PC-9 (cell line): Measurements from ENCODE around the gene RHOC. TPM values are rescaled to one million over a fixed set of nuclear protein-coding genes. Genes with fewer than 3 reads are reported as not detected.

ENCODE experiments used
- BruUV-seq: library from RNA; stranded (reverse); fragments of 400-500 nt; replicated peaks from 2 replicates; lab custom pipeline; 2021; lab: Mats Ljungman, UMichigan
- CTCF ChIA-PET: fragments of 300-600 bp; sonication (Branson Sonifier 250); formaldehyde crosslinking; loops from one replicate; lab custom pipeline; 2022; ENCODE audit warnings: antibody characterized with exemption; lab: Charles Lee
- POLR2A ChIA-PET: fragments of 300-600 bp; sonication (Branson Sonifier 250); formaldehyde crosslinking; loops from one replicate; lab custom pipeline; 2022; ENCODE audit warnings: antibody characterized with exemption; ENCODE audit not compliant: unreplicated experiment; lab: Charles Lee
- DNase-seq, 2 experiments: peaks; one replicate each; pipeline versions ENCODE4 v3.0.0 to v3.0.0-alpha.2; 2015 to 2022; ENCODE audit warnings: mixed read lengths in 1 of 2
- H2AFZ ChIP-seq: fragments of 200-600 bp; sonication (generic); 2 replicates; pipeline ENCODE4 v1.8.1; 2017; ENCODE audit warnings: antibody characterized with exemption
- H3F3A ChIP-seq: fragments of 200-600 bp; sonication (generic); 2 replicates; pipeline ENCODE4 v1.8.1; 2017; ENCODE audit warnings: antibody characterized with exemption, mild to moderate bottlenecking, low read depth; ENCODE audit not compliant: insufficient read depth
- H3K27ac ChIP-seq: fragments of 200-600 bp; sonication (generic); 2 replicates; pipeline ENCODE4 v1.6.1; 2016; ENCODE audit warnings: mixed run types
- H3K27me3 ChIP-seq: fragments of 200-600 bp; sonication (generic); 2 replicates; pipeline ENCODE4 v1.6.1; 2016; ENCODE audit warnings: low read depth, mixed run types; ENCODE audit not compliant: insufficient read depth
- H3K36me3 ChIP-seq: fragments of 200-600 bp; sonication (generic); 2 replicates; pipeline ENCODE4 v1.6.1; 2016; ENCODE audit warnings: low read depth, mixed run types
- H3K4me1 ChIP-seq: fragments of 200-600 bp; sonication (generic); replicated peaks from 2 replicates; pipeline ENCODE4 v1.6.1; 2016; ENCODE audit warnings: mixed run types; ENCODE audit not compliant: insufficient read depth
- H3K4me2 ChIP-seq: fragments of 200-600 bp; sonication (generic); 2 replicates; pipeline ENCODE4 v1.6.1; 2017; ENCODE audit warnings: mixed run types
- H3K4me3 ChIP-seq: fragments of 200-600 bp; sonication (generic); 2 replicates; pipeline ENCODE4 v1.6.1; 2016; ENCODE audit warnings: mixed run types
- H3K79me2 ChIP-seq: fragments of 200-600 bp; sonication (generic); 2 replicates; pipeline ENCODE4 v1.6.1; 2017; ENCODE audit warnings: low read depth, mixed run types
- H3K9me2 ChIP-seq: fragments of 200-600 bp; sonication (generic); 2 replicates; pipeline ENCODE4 v1.8.1; 2017; ENCODE audit warnings: mild to moderate bottlenecking; ENCODE audit not compliant: insufficient read depth
- H3K9me3 ChIP-seq: fragments of 200-600 bp; sonication (generic); 2 replicates; pipeline ENCODE4 v1.8.1; 2016; ENCODE audit warnings: low read depth; ENCODE audit not compliant: insufficient read depth
- H4K20me1 ChIP-seq: fragments of 200-600 bp; sonication (generic); 2 replicates; pipeline ENCODE4 v1.8.1; 2017; ENCODE audit not compliant: insufficient read depth
- EZH2 ChIP-seq: fragments of 200-600 bp; sonication (generic); IDR thresholded peaks from 2 replicates; pipeline ENCODE4 v1.8.0; 2017; ENCODE audit warnings: antibody characterized with exemption, low read depth
- intact Hi-C: fragments of 100-400 bp; cut with micrococcal nuclease; formaldehyde crosslinking; loops from one replicate; pipeline ENCODE4 v1.10.0; 2022; ENCODE audit not compliant: unreplicated experiment
- total RNA-seq: library from RNA; stranded (reverse); gene quantifications from 2 replicates; pipeline ENCODE4 v1.2.3, GENCODE V29; 2021
- TF ChIP-seq, protein P1 (sequence below): fragments of 200-600 bp; sonication (generic); conservative IDR thresholded peaks from 2 replicates; pipeline ENCODE4 v1.6.1; 2017; ENCODE audit warnings: mixed run types, antibody characterized with exemption, mild to moderate bottlenecking, moderate library complexity

RHOC gene
- total RNA-seq, 1 experiment from 2014 or later: 200 TPM

DNA sequence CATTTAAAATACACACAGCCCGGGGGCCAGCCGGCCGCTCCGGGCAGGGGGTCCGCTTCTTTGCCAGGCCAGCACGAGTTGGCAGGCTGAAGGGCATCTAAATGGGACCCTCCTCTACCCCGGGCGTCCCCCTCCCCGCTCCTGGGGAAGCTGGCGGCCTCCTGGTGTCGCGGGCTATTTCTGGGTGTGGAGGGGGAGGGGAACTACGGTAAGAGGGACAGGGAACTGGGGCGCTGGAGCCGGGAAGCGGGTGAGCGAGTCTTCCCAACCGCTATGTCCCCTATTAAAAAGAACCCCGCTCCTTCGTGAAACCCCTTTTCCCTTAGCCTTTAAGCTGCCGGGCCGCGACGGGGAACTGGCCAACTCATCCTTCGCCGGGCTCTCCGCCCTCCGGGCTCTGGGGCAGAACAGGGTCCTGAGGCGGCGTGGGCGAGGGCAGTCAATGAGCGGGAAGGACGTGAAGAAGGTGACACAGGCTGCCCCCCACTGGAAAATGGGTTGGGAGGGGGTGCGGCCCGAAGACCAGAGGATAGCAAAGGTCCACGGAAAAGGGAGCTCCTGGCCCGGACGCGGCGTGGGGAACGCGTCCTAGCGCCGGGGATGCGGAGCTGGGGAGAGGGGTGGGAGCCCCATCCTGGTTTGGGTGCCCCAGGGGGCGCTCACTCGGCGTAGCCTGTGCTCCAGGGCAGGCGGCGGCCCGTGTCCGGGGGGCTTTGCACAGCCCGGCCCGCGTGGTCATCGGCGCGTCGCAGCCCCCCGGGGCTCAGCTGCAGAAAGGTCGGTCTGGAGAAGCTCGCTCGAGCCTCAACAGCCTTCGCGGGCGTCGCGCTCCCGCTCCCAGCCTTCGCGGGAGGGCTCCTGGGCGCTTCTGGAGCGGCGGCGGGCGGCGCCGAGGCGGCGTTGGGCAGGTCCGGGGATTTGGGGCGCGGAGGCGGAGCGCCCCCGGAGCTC, 7.7 kb upstream of the RHOC start:
- ChIA-PET CTCF (interaction anchor here (0.6 to 3.4 kb wide), 9 partner anchors 12 to 358 kb away, joined by 3 to 25 read pairs (median 6); partner anchors contain the start of gene LRIG2), POLR2A (interaction anchor here (0.6 to 1.1 kb wide), 5 partner anchors 47 to 326 kb away, joined by 3 to 24 read pairs (median 4); no protein-coding TSS in a partner anchor)
- H2AFZ ChIP-seq: peak overlapping the region; percentile 95
- intact Hi-C loops: loop anchor here (2.0 to 5.0 kb wide), 6 partner anchors 153 to 963 kb away; partner anchors contain the start of genes MAGI3 and SLC16A1
- no peaks in the 10 kb centered on the region for H3K9me2 ChIP-seq
- H3K4me2 ChIP-seq: peak overlapping the region; percentile 97
- H3K9me3 ChIP-seq: no peaks in the 10 kb centered on the region
- no peaks in the 10 kb centered on the region for H4K20me1 ChIP-seq
- H3K79me2 ChIP-seq: no peaks in the 10 kb centered on the region
- no peaks in the 10 kb centered on the region for H3K27me3 ChIP-seq
- peaks cover 11% of the 10 kb centered on the region for H3F3A ChIP-seq
- TF ChIP-seq EZH2: no peak
- TF ChIP-seq, protein P1, sequence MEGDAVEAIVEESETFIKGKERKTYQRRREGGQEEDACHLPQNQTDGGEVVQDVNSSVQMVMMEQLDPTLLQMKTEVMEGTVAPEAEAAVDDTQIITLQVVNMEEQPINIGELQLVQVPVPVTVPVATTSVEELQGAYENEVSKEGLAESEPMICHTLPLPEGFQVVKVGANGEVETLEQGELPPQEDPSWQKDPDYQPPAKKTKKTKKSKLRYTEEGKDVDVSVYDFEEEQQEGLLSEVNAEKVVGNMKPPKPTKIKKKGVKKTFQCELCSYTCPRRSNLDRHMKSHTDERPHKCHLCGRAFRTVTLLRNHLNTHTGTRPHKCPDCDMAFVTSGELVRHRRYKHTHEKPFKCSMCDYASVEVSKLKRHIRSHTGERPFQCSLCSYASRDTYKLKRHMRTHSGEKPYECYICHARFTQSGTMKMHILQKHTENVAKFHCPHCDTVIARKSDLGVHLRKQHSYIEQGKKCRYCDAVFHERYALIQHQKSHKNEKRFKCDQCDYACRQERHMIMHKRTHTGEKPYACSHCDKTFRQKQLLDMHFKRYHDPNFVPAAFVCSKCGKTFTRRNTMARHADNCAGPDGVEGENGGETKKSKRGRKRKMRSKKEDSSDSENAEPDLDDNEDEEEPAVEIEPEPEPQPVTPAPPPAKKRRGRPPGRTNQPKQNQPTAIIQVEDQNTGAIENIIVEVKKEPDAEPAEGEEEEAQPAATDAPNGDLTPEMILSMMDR: peak; percentile 35; the same call in 1 of the 2 replicates
- no TSS peak for BruUV-seq
- H3K27ac ChIP-seq: no peak overlapping the region
- peak in 1 of 2 experiments; percentile 25 for DNase-seq
- peak overlapping the region; percentile 85 for H3K4me3 ChIP-seq
- H3K4me1 ChIP-seq: peaks cover 18% of the 10 kb centered on the region
- H3K36me3 ChIP-seq: no peaks in the 10 kb centered on the region

- Histone ChIP-seq H3K9me3 (no peaks in the 10 kb centered on the region), H3K4me2 (peak overlapping the region; percentile 97), H2AFZ (peak overlapping the region; percentile 95), H3F3A (peaks cover 11% of the 10 kb centered on the region), H3K9me2 (no peaks in the 10 kb centered on the region), H3K27ac (no peak overlapping the region), H3K4me1 (peaks cover 18% of the 10 kb centered on the region), H3K36me3 (no peaks in the 10 kb centered on the region), H4K20me1 (no peaks in the 10 kb centered on the region), H3K4me3 (peak overlapping the region; percentile 85), H3K79me2 (no peaks in the 10 kb centered on the region), H3K27me3 (no peaks in the 10 kb centered on the region)
- no peak for TF ChIP-seq EZH2
- TF ChIP-seq, protein P1: no peak
- ChIA-PET POLR2A (no interaction called here), CTCF (no interaction called here)
- BruUV-seq: TSS peak; percentile 31
- DNase-seq: peak in 1 of 2 experiments; percentile 50
- intact Hi-C loops: loop anchor here (2.0 kb wide), 1 partner anchor 323 kb away; no protein-coding TSS in a partner anchor
Measured at GRCh38 chr1:112713466-112714312, 6.8 kb upstream of the RHOC start.

DNA sequence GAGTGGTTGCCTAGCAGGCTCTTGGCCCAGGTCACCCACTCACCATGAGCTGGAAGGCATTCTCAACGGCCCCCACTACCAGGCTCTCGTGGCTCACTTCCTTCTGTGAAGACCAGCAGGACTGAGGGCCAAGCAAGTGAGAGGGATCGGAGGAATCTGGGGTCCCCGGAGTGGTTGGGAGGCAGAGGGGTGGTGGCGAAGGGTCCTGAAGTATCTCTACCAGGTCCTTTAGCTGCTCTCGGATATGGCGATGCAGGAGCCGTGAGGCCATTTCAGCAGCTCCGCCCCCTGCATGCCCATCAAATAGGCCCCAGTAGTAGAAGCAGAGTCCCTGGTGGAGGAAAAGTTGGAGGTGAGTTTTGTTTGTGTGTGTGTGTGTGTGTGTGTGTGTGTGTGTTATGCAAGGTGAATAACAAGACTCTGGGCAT, 5.8 kb upstream of the RHOC start:
- ChIA-PET POLR2A (no interaction called here), CTCF (no interaction called here)
- peaks cover 24% of the 10 kb centered on the region for H3K4me1 ChIP-seq
- H3K4me3 ChIP-seq: no peak overlapping the region
- H4K20me1 ChIP-seq: no peaks in the 10 kb centered on the region
- no peak overlapping the region for H3K27ac ChIP-seq
- no TSS peak for BruUV-seq
- H3F3A ChIP-seq: peaks cover 11% of the 10 kb centered on the region
- TF ChIP-seq, protein P1: no peak
- no peak for TF ChIP-seq EZH2
- no peak overlapping the region for H2AFZ ChIP-seq
- H3K4me2 ChIP-seq: no peak overlapping the region
- H3K9me2 ChIP-seq: no peaks in the 10 kb centered on the region
- intact Hi-C loops: no loop called here
- no peaks in the 10 kb centered on the region for H3K9me3 ChIP-seq
- no peaks in the 10 kb centered on the region for H3K79me2 ChIP-seq
- no peak for DNase-seq
- no peaks in the 10 kb centered on the region for H3K36me3 ChIP-seq
- H3K27me3 ChIP-seq: no peaks in the 10 kb centered on the region
